SU-DHL-6 (cell line): Measurements from ENCODE around the gene STT3B.

ENCODE experiments used
- H2AFZ ChIP-seq: fragments of 200-600 bp; sonication (generic); 2 replicates; pipeline ENCODE4 v1.6.1; 2014; ENCODE audit warnings: low read depth, mild to moderate bottlenecking, moderate library complexity, mixed read lengths, antibody characterized with exemption, low read length; ENCODE audit not compliant: severe bottlenecking
- H3F3A ChIP-seq: fragments of 200-600 bp; shearing (Covaris generic); 2 replicates; pipeline ENCODE4 v1.6.0; 2016; ENCODE audit warnings: antibody characterized with exemption, mild to moderate bottlenecking; ENCODE audit not compliant: insufficient read depth
- H3K27ac ChIP-seq: fragments of 200-600 bp; sonication (generic); 2 replicates; pipeline ENCODE4 v1.5.1; 2016; ENCODE audit warnings: low read depth, mild to moderate bottlenecking, low read length, moderate library complexity, mixed read lengths
- H3K27me3 ChIP-seq: fragments of 200-600 bp; sonication (generic), shearing (Covaris generic); 2 replicates; pipeline ENCODE4 v1.6.0; 2014; ENCODE audit warnings: mild to moderate bottlenecking, low read length
- H3K36me3 ChIP-seq: fragments of 200-600 bp; sonication (generic); 2 replicates; pipeline ENCODE4 v1.6.1; 2014; ENCODE audit warnings: mild to moderate bottlenecking, low read length, mixed read lengths
- H3K4me2 ChIP-seq: fragments of 300-600, 200-600 bp; shearing (Covaris generic), sonication (generic); 2 replicates; pipeline ENCODE4 v1.6.0; 2014; ENCODE audit warnings: low read length, low read depth, mild to moderate bottlenecking; ENCODE audit not compliant: poor library complexity, severe bottlenecking
- H3K4me3 ChIP-seq: fragments of 200-600 bp; sonication (generic); 2 replicates; pipeline ENCODE4 v1.5.1; 2014; ENCODE audit warnings: antibody characterized with exemption, low read length, mild to moderate bottlenecking, mixed read lengths; ENCODE audit not compliant: insufficient read depth, poor library complexity, severe bottlenecking
- H3K79me2 ChIP-seq: fragments of 200-600 bp; sonication (generic); 2 replicates; pipeline ENCODE4 v1.6.1; 2014; ENCODE audit warnings: mild to moderate bottlenecking, low read length, moderate library complexity; ENCODE audit not compliant: insufficient read depth
- H3K9ac ChIP-seq: fragments of 200-600 bp; sonication (generic); 2 replicates; pipeline ENCODE4 v1.7.0; 2014; ENCODE audit warnings: mild to moderate bottlenecking, low read length
- H3K9me2 ChIP-seq: fragments of 200-600 bp; sonication (generic); replicated peaks from 2 replicates; pipeline ENCODE4 v1.6.1; 2014; ENCODE audit warnings: low read length; ENCODE audit not compliant: insufficient read depth
- H3K9me3 ChIP-seq: fragments of 200-600 bp; sonication (generic); 2 replicates; pipeline ENCODE4 v1.6.1; 2014; ENCODE audit warnings: low read length, mixed read lengths; ENCODE audit not compliant: insufficient read depth
- H4K20me1 ChIP-seq: fragments of 200-600 bp; sonication (generic); 2 replicates; pipeline ENCODE4 v1.6.1; 2014; ENCODE audit warnings: low read depth, mild to moderate bottlenecking, antibody characterized with exemption, low read length, moderate library complexity, mixed read lengths
- CTCF ChIP-seq: fragments of 200-600 bp; sonication (generic); IDR thresholded peaks from one replicate; pipeline ENCODE4 v1.5.1; 2017; ENCODE audit warnings: antibody characterized with exemption, mild to moderate bottlenecking, low read length, moderate library complexity; ENCODE audit not compliant: insufficient read depth, poor library complexity, severe bottlenecking
- EZH2phosphoT487 ChIP-seq: fragments of 200-600 bp; sonication (generic), shearing (Covaris generic); conservative IDR thresholded peaks from 2 replicates; pipeline ENCODE4 v1.6.1; 2018; ENCODE audit warnings: mild to moderate bottlenecking, antibody characterized with exemption, low read length, moderate library complexity, mixed read lengths

Gene STT3B

DNA sequence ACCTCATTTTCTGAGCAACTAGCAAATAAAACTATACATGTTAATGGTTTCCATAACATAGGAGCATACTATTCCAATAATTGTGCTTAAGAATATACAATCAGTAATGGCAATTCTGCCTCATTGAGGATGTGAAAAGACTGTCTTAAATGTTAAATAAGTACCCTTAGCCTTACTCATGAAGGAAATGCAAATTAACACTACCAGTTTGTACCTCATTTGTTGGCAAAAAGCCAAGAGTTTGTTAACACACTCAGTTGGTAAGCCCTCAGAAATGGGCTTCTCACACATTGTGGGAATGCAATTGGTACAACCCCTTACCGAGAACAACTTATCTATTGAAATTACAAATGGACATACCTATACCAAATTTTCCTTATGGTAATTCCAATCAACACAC lies 9.2 kb upstream of the STT3B start:
- H3K27ac ChIP-seq: no peak overlapping the region
- no peaks in the 10 kb centered on the region for H3K36me3 ChIP-seq
- H3K79me2 ChIP-seq: no peaks in the 10 kb centered on the region
- H2AFZ ChIP-seq: no peak overlapping the region
- TF ChIP-seq EZH2phosphoT487 (no peak), CTCF (no peak)
- no peaks in the 10 kb centered on the region for H4K20me1 ChIP-seq
- H3K4me2 ChIP-seq: no peak overlapping the region
- no peaks in the 10 kb centered on the region for H3K27me3 ChIP-seq
- no peak overlapping the region for H3K9ac ChIP-seq
- H3F3A ChIP-seq: no peaks in the 10 kb centered on the region
- no peaks in the 10 kb centered on the region for H3K9me3 ChIP-seq
- no peak overlapping the region for H3K4me3 ChIP-seq
- H3K9me2 ChIP-seq: no peaks in the 10 kb centered on the region

GRCh38 chr3:31525532-31525931 lies 7.2 kb upstream of the STT3B start:
- Histone ChIP-seq H3F3A (no peaks in the 10 kb centered on the region), H3K4me2 (no peak overlapping the region), H3K36me3 (no peaks in the 10 kb centered on the region), H3K4me3 (no peak overlapping the region), H4K20me1 (no peaks in the 10 kb centered on the region), H3K9me2 (no peaks in the 10 kb centered on the region), H2AFZ (no peak overlapping the region), H3K9me3 (no peaks in the 10 kb centered on the region), H3K9ac (no peak overlapping the region), H3K27ac (no peak overlapping the region), H3K27me3 (no peaks in the 10 kb centered on the region), H3K79me2 (no peaks in the 10 kb centered on the region)
- no peak for TF ChIP-seq CTCF
- TF ChIP-seq EZH2phosphoT487: no peak

- H3K4me3 ChIP-seq: no peak overlapping the region
- H3K9me3 ChIP-seq: no peaks in the 10 kb centered on the region
- TF ChIP-seq CTCF (no peak), EZH2phosphoT487 (no peak)
- no peak overlapping the region for H3K9ac ChIP-seq
- H3K27me3 ChIP-seq: no peaks in the 10 kb centered on the region
- H3F3A ChIP-seq: peaks cover 5% of the 10 kb centered on the region
- H3K9me2 ChIP-seq: no peaks in the 10 kb centered on the region
- no peak overlapping the region for H3K27ac ChIP-seq
- no peak overlapping the region for H2AFZ ChIP-seq
- no peaks in the 10 kb centered on the region for H3K36me3 ChIP-seq
- no peak overlapping the region for H3K4me2 ChIP-seq
- peaks cover 8% of the 10 kb centered on the region for H4K20me1 ChIP-seq
- H3K79me2 ChIP-seq: peaks cover 14% of the 10 kb centered on the region
These were observed 3.3 kb upstream of the STT3B start for GRCh38 chr3:31529421-31529820.
